ENCODE measurements around the gene PGLYRP1. TPM values are rescaled to one million over a fixed set of nuclear protein-coding genes. Genes with fewer than 3 reads are reported as not detected.
A peak's percentile ranks its signal among the peaks of the same experiment; 100 is the strongest.

PGLYRP1 gene
- total RNA-seq (2013): not detected
- polyA plus RNA-seq: under 1 TPM; 0.36 to 0.39 (median 0.37) TPM
- 0.32 TPM in 1 of 2 replicates, not detected in the other for polyA minus RNA-seq
- 0 to 0.12 (median 0) reads per million in 11 experiments for total RNA-seq

- Histone ChIP-seq H4K20me1 (ENCODE audit: insufficient read depth, low read length) (no peaks in the 10 kb centered on the region), H3K9ac (ENCODE audit: insufficient read depth, low read length, poor library complexity, severe bottlenecking) (peak within 1 kb of the TSS; percentile 32), H3K27ac (ENCODE audit: low read depth in 1 of 2, low read length in 2 of 2) (no peak within 1 kb of the TSS), H3K27me3 (ENCODE audit: control insufficient read depth in 2 of 2, insufficient read depth in 2 of 2, low read length in 2 of 2) (peaks cover 3 to 37% of the 10 kb centered on the region in 2 donors), H3K4me3 (replicated peaks in 1 of 3; ENCODE audit: low read depth in 2 of 3, low read length in 3 of 3) (peak within 1 kb of the TSS in 1 of 3 experiments; percentile 46), H3K4me1 (ENCODE audit: control insufficient read depth in 1 of 2, insufficient read depth in 2 of 2, low read length in 2 of 2) (peaks cover 27 to 33% of the 10 kb centered on the region in 2 donors), H3K9me3 (replicated peaks in 1 of 2; ENCODE audit: control insufficient read depth in 1 of 2, insufficient read depth in 1 of 2, low read length in 2 of 2) (no peaks in the 10 kb centered on the region), H3K4me2 (replicated peaks; ENCODE audit: extremely low read depth, low read length, poor library complexity, severe bottlenecking) (peak within 1 kb of the TSS; percentile 52), H3K79me2 (ENCODE audit: insufficient read depth, low read length) (no peaks in the 10 kb centered on the region), H3K36me3 (replicated peaks in 1 of 2; ENCODE audit: control insufficient read depth in 1 of 2, insufficient read depth in 2 of 2, low read length in 2 of 2) (no peaks in the 10 kb centered on the region), H2AFZ (ENCODE audit: insufficient read depth, low read depth, low read length, poor library complexity, severe bottlenecking) (peak within 1 kb of the TSS; percentile 59)
- no peak for TF ChIP-seq CTCF (IDR thresholded peaks at IDR 0.05)
- H3K4me1 Mint-ChIP-seq: peaks cover 33% of the 10 kb centered on the region
- no peak for DNase-seq
- H3K4me3 Mint-ChIP-seq: peak within 1 kb of the TSS; percentile 12 to 80
- peaks cover 4 to 14% of the 10 kb centered on the region in 2 donors for H3K36me3 Mint-ChIP-seq
- peak within 1 kb of the TSS in 1 of 7 donors; percentile 5 for H3K27ac Mint-ChIP-seq
- intact Hi-C loops (cut with micrococcal nuclease): no loop called here
- peaks cover 33 to 53% (median 42%) of the 10 kb centered on the region in 3 donors for H3K27me3 Mint-ChIP-seq (ENCODE audit: low read depth in 3 of 3)
- peaks cover 0 to 3% (median 0%) of the 10 kb centered on the region in 7 donors for H3K9me3 Mint-ChIP-seq
- 28% methylated on average over 44 of the region's 47 CpGs for WGBS (ENCODE audit: insufficient coverage)
Measured at GRCh38 chr19:46022431-46023310, at the start of gene PGLYRP1. Gene PGLYRP1, minus strand, starts transcription at chr19:46023053. Its CDS starts 32 bp downstream, at chr19:46023021.

GRCh38 chr19:46069806-46070341 is 47.0 kb upstream of the PGLYRP1 start:
- no peak overlapping the region for H2AFZ ChIP-seq (ENCODE audit: insufficient read depth, low read depth, low read length, poor library complexity, severe bottlenecking)
- H3K79me2 ChIP-seq (ENCODE audit: insufficient read depth, low read length): no peaks in the 10 kb centered on the region
- no peak for DNase-seq
- peaks cover 55 to 85% (median 70%) of the 10 kb centered on the region in 3 donors for H3K27me3 Mint-ChIP-seq (ENCODE audit: low read depth in 3 of 3)
- no peak overlapping the region for H3K27ac ChIP-seq (ENCODE audit: low read depth in 1 of 2, low read length in 2 of 2)
- WGBS (ENCODE audit: insufficient coverage): 75% methylated on average over 4 of the region's 6 CpGs
- no peaks in the 10 kb centered on the region for H3K9me3 ChIP-seq (replicated peaks in 1 of 2; ENCODE audit: control insufficient read depth in 1 of 2, insufficient read depth in 1 of 2, low read length in 2 of 2)
- H3K27ac Mint-ChIP-seq: no peak overlapping the region
- peaks cover 14 to 21% of the 10 kb centered on the region in 2 donors for H3K4me1 ChIP-seq (ENCODE audit: control insufficient read depth in 1 of 2, insufficient read depth in 2 of 2, low read length in 2 of 2)
- H3K36me3 Mint-ChIP-seq: no peaks in the 10 kb centered on the region
- intact Hi-C loops (cut with micrococcal nuclease): loop anchor here in 1 of 2 donors (10.0 kb wide), 1 partner anchor 115 kb away; no protein-coding TSS in a partner anchor
- H3K36me3 ChIP-seq (replicated peaks in 1 of 2; ENCODE audit: control insufficient read depth in 1 of 2, insufficient read depth in 2 of 2, low read length in 2 of 2): no peaks in the 10 kb centered on the region
- no peak overlapping the region for H3K4me3 Mint-ChIP-seq
- no peaks in the 10 kb centered on the region for H4K20me1 ChIP-seq (ENCODE audit: insufficient read depth, low read length)
- H3K4me3 ChIP-seq (replicated peaks in 1 of 3; ENCODE audit: low read depth in 2 of 3, low read length in 3 of 3): no peak overlapping the region
- H3K4me1 Mint-ChIP-seq: peaks cover 25% of the 10 kb centered on the region
- H3K4me2 ChIP-seq (replicated peaks; ENCODE audit: extremely low read depth, low read length, poor library complexity, severe bottlenecking): no peak overlapping the region
- no peak for TF ChIP-seq CTCF (IDR thresholded peaks at IDR 0.05)
- no peak overlapping the region for H3K9ac ChIP-seq (ENCODE audit: insufficient read depth, low read length, poor library complexity, severe bottlenecking)
- peaks cover 59 to 74% of the 10 kb centered on the region in 2 donors for H3K27me3 ChIP-seq (ENCODE audit: control insufficient read depth in 2 of 2, insufficient read depth in 2 of 2, low read length in 2 of 2)
- peaks cover 0 to 5% (median 0%) of the 10 kb centered on the region in 7 donors for H3K9me3 Mint-ChIP-seq

Data from CD14-positive monocyte (primary cell).